Keratinocyte (primary cell): ENCODE measurements around the gene ECM2.

Source experiments
- EZH2 ChIP-seq: IDR thresholded peaks from one replicate; pipeline ENCODE4 v1.6.1; 2012; ENCODE audit warnings: inconsistent platforms, mild to moderate bottlenecking, low read length, moderate library complexity
- TF ChIP-seq, protein P1 (sequence below), 3 experiments: IDR thresholded peaks in 1 of 3; conservative IDR thresholded peaks in 1 of 3; optimal IDR thresholded peaks in 1 of 3; 2 replicates in 2 of 3; 3 replicates in 1 of 3; pipeline versions ENCODE3 to v1.5.1; 2011; ENCODE audit warnings: low read length in 3 of 3, mild to moderate bottlenecking in 3 of 3, moderate library complexity in 2 of 3, control low read depth in 1 of 3, inconsistent platforms in 1 of 3; ENCODE audit not compliant: insufficient read depth in 2 of 3; ENCODE audit errors: extremely low read depth in 1 of 3

DNA sequence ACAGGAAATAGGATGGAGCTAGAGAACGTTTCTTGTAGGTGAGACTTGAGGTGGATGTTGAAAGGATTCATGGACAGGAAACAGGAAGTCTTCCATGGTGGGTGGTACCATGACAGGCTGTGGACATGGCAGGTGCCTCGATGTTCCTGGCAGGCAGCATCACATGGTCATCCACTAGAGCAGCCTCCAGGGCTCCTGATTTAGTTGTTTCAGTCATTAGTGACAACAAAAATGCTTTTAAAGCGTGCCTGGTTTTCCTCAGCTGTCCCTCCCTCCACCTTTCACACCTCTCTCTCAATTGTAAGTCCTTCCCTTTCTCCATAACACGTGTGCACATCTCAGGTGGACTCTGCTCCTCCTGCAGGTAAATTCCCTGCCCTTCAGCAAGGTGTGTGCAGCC lies 28.3 kb downstream of the ECM2 start:
- no peak for TF ChIP-seq EZH2
- TF ChIP-seq, protein P1, sequence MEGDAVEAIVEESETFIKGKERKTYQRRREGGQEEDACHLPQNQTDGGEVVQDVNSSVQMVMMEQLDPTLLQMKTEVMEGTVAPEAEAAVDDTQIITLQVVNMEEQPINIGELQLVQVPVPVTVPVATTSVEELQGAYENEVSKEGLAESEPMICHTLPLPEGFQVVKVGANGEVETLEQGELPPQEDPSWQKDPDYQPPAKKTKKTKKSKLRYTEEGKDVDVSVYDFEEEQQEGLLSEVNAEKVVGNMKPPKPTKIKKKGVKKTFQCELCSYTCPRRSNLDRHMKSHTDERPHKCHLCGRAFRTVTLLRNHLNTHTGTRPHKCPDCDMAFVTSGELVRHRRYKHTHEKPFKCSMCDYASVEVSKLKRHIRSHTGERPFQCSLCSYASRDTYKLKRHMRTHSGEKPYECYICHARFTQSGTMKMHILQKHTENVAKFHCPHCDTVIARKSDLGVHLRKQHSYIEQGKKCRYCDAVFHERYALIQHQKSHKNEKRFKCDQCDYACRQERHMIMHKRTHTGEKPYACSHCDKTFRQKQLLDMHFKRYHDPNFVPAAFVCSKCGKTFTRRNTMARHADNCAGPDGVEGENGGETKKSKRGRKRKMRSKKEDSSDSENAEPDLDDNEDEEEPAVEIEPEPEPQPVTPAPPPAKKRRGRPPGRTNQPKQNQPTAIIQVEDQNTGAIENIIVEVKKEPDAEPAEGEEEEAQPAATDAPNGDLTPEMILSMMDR (optimal IDR thresholded peaks at IDR 0.05 in 1 of 3, IDR thresholded peaks at IDR 0.05 in 1 of 3, conservative IDR thresholded peaks at IDR 0.05 in 1 of 3; ENCODE audit: extremely low read depth in 1 of 3, insufficient read depth in 2 of 3, low read length in 3 of 3) = no peak
